HG02943 (cell line): ENCODE results near the gene SOCS1.

Experiments used
- ATAC-seq: cut with Tn5 transposase; IDR thresholded peaks from one replicate; pipeline ENCODE4 v1.9.1; 2021; ENCODE audit warnings: mild to moderate bottlenecking, low read depth, moderate library complexity; ENCODE audit not compliant: unreplicated experiment

Gene SOCS1

GRCh38 chr16:11263737-11264136 lies 7.7 kb upstream of the SOCS1 start:
- ATAC-seq: no peak

GRCh38 chr16:11262915-11263314 lies 6.9 kb upstream of the SOCS1 start:
- ATAC-seq: no peak

- ATAC-seq: no peak
Measured at GRCh38 chr16:11260596-11260966, 4.6 kb upstream of the SOCS1 start.

GRCh38 chr16:11259655-11260595 lies 3.9 kb upstream of the SOCS1 start:
- no peak for ATAC-seq

DNA sequence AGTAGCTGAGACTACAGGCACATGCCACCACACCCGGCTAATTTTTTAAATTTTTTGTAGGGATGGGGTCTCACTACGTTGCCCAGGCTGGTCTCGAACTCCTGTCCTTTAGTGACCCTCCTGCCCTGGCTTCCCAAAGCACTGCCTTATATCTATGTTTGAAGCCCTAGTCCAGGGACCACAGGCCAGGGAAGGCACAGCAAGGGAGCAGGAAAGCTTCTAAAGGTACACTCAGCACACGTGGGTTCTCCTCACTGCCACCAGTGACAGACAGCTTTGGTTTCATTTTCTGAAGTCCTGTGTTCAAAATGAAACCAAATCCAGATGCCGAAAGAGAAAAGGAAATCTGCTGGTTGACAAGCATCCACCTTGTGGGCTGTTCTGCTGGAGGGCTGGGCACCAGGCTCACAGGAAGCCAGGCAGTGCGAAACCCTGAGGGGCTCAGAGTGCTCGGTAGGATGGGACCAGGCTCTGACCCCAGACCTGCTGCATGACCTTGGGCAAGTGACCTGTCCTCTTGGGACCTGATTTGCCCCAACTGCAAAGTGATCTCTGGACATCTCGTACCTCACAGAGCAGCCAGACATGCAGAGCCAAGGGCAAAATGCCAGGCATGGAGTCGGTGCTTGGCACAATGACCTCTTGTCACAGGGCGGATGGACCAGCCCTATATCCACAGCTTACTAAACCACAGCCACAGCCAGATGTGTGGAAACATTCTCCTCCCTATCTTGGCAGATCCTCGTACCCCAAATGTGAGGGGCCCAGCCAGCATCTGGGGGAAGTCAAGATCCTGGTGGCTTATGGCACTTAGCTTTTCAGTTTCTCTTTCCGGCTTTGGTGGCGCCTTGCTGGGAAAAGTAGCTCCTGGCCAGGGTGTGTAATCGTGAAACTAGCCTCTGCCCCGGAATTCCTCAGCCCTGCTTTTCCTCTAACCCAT lies 2.8 kb upstream of the SOCS1 start:
- no peak for ATAC-seq

DNA sequence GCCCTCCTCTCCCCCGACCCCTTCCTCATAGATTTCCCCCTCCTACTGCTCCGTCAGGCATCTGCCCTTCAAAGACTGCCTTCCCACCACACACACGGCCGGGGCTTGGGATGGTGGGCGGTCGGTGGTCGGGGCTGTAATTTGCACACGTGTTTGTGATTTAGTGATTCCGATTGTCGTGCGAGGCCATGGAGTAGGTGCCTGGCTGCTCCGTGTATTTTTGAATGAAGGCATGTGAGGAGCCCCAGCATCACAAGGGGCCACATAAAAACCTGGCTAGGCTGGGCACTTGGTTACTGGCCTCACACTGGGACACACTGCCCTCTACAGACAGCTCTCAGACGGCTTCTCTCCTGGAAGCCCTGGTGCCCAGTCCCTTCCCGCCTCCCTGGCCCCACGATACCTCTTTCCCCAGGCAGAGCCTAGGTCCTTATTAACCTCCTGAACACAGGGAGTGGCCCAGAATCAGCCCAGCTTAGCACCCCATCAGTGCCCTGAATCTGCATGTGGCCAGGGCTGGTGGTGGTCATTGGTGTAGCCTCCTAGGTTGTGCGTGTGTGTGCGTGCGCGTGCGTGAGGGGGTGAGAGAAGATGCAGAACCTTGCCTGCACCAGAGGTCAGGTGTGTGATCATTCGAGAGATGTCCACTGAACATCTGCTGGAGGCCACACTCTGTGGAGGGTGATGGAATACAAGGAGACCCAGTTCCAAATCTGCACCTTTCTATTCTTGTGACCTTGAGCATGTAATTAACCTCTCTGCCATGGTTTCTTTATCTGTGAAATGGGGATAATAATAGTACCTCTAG lies 1.3 kb upstream of the SOCS1 start:
- no peak for ATAC-seq

GRCh38 chr16:11256661-11257130 lies 692 bp upstream of the SOCS1 start:
- ATAC-seq: no peak

GRCh38 chr16:11254913-11255736 lies 879 bp downstream of the SOCS1 start:
- ATAC-seq: peak; percentile 20

DNA sequence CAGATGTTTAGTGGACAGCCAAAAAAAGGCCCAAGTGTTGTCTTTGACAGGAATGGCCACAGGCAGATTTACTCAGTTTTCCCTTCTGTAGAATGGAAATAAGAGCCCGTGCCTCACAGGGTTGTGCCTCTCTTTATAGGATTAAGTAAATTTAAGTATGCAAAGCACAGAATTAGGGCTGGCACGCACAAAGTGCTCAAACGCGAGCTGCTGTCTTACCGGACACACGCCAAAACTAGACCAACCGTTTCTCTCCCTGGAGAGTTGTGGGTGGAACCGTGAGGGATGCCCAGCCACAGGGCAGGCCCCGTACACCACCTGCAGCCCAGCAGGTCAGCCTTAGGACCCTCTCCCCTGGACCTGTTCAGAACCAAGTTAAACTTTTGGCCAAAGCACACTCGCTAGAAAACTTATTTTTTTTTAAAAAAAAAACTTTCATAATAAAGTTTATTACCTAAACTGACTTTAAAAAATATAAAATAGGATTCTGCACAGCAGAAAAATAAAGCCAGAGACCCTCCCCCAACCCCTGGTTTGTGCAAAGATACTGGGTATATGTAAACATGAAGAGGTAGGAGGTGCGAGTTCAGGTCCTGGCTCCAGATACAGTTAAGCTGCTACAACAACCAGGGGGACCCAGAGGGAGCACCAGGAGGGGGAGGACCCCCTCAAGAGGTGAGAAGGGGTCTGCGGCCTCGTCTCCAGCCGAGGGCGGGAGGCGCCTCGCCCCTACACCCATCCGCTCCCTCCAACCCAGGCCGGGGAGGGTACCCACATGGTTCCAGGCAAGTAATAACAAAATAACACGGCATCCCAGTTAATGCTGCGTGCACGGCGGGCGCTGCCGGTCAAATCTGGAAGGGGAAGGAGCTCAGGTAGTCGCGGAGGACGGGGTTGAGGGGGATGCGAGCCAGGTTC lies 1.8 kb downstream of the SOCS1 start:
- ATAC-seq: no peak

- ATAC-seq: no peak
Measured at GRCh38 chr16:11253009-11253994, 2.7 kb downstream of the SOCS1 start.

DNA sequence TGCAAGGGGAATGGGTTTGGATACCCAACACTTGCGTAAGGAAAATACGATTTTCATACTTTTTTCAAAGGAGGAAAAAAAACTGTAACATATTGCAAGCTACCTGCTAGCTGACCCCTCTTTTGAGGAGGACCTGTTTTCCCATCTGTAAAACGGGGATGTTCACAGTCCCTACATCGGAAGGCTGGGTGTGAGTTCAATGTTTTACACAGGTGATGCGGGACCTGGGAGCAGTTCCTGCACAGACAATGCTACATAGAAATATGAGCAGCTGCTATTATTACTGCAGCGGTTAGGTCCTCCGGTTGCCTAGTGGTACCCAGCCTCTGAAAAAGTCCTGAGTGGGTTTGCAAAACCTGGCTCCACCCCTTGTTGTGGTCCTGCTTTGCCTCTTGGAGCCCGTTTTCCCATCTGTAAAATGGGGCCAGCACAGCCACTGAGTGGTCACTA lies 3.5 kb downstream of the SOCS1 start:
- ATAC-seq: no peak

- ATAC-seq: no peak
Measured at GRCh38 chr16:11251525-11252481, 4.2 kb downstream of the SOCS1 start.

- no peak for ATAC-seq
Measured at GRCh38 chr16:11250786-11251524, 5.0 kb downstream of the SOCS1 start.

GRCh38 chr16:11250091-11250785 lies 5.8 kb downstream of the SOCS1 start:
- ATAC-seq: no peak
